ENCODE results near the gene DCHS1. TPM values are rescaled to one million over a fixed set of nuclear protein-coding genes. Genes with fewer than 3 reads are reported as not detected.

The DCHS1 gene
- total and polyA plus RNA-seq, 2 of the 13 experiments (the other 11 are each of a cell fraction or from before 2014, with no cell fraction given): under 0.01 to 0.03 TPM

DNA sequence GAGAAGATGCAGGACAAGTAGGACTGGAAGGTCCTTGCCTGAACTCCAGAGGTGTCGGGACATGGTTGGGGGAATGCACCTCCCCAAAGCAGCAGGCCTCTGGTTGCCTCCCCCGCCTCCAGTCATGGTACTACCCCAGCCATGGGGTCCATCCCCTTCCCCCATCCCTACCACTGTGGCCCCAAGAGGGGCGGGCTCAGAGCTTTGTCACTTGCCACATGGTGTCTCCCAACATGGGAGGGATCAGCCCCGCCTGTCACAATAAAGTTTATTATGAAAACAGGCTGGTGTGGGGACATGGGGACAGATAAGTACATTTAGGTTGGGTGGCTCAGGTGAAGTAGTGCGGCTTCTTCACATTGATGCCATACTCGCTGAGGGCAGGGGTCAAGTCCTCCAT, 45.0 kb downstream of the DCHS1 start:
- H3K4me1 ChIP-seq (ENCODE audit: insufficient read depth, low read length): peaks cover 52% of the 10 kb centered on the region
- H3K9me3 ChIP-seq (ENCODE audit: low read length): no peaks in the 10 kb centered on the region
- CTCF ChIA-PET (ENCODE audit: low intra/inter-chr PET ratio, low total read pairs): no interaction called here
- H3K36me3 ChIP-seq (replicated peaks in 1 of 2; ENCODE audit: control insufficient read depth in 1 of 2, insufficient read depth in 2 of 2, low read length in 2 of 2): peaks cover 21 to 47% of the 10 kb centered on the region in 2 experiments
- no peaks in the 10 kb centered on the region for H3K27me3 ChIP-seq (ENCODE audit: control insufficient read depth in 1 of 2, insufficient read depth in 2 of 2, low read length in 2 of 2)
- H3K27ac ChIP-seq (ENCODE audit: extremely low read length, insufficient read depth, low read length): no peak overlapping the region
- DNase-seq (ENCODE audit: low spot score) (no peak), FAIRE-seq (no peak), ATAC-seq (no peak)
- intact Hi-C loops (cut with micrococcal nuclease; ENCODE audit: unreplicated experiment) (loop anchor here (5.0 kb wide), 1 partner anchor 128 kb away; the partner anchor contains the start of genes ARFIP2 and TIMM10B), in situ Hi-C loops (cut with HindIII; ENCODE audit: extremely low pct_ligation_motif_present, low pct_unique_long_range_greater_than_20kb) (no loop called here)
- peaks cover 22% of the 10 kb centered on the region for H3K79me2 ChIP-seq (ENCODE audit: insufficient read depth, low read length)
- H4K20me1 ChIP-seq (ENCODE audit: insufficient read depth, low read length): no peaks in the 10 kb centered on the region
- H3K4me3 ChIP-seq (replicated peaks in 1 of 3; ENCODE audit: insufficient read depth in 1 of 3, low read depth in 2 of 3, low read length in 3 of 3): no peak overlapping the region
- no peak overlapping the region for H2AFZ ChIP-seq (ENCODE audit: low read length)
- H3K4me2 ChIP-seq (ENCODE audit: low read depth, low read length): peak overlapping the region; percentile 96
- POLR2A ChIA-PET: interaction anchor here (2.1 kb wide), 1 partner anchor 8 kb away, joined by 6 read pairs; the partner anchor contains the start of gene TPP1
- 91% methylated on average over 3 of the region's 6 CpGs for WGBS (ENCODE audit: low lambda C conversion rate)
- BruUV-seq (replicated peaks): TSS peak; percentile 44
- H3K9ac ChIP-seq (ENCODE audit: insufficient read depth, low read depth, low read length): no peak overlapping the region
- no peak for TF ChIP-seq DMTF1 (CRISPR knock-in tag; IDR thresholded peaks at IDR 0.05)
- no peak for TF ChIP-seq ZBTB3 (CRISPR knock-in tag; IDR thresholded peaks at IDR 0.05; ENCODE audit: borderline replicate concordance, low read depth)
- TF ChIP-seq ATF7-NPFF (CRISPR knock-in tag; IDR thresholded peaks at IDR 0.05; ENCODE audit: low read depth): no peak
- no peak for TF ChIP-seq TRAFD1 (CRISPR knock-in tag; IDR thresholded peaks at IDR 0.05; ENCODE audit: borderline replicate concordance)
- no peak for TF ChIP-seq ZNF205 (CRISPR knock-in tag; IDR thresholded peaks at IDR 0.05)
- TF ChIP-seq PAF1 (CRISPR knock-in tag; IDR thresholded peaks at IDR 0.05): no peak
- TF ChIP-seq, protein P1, sequence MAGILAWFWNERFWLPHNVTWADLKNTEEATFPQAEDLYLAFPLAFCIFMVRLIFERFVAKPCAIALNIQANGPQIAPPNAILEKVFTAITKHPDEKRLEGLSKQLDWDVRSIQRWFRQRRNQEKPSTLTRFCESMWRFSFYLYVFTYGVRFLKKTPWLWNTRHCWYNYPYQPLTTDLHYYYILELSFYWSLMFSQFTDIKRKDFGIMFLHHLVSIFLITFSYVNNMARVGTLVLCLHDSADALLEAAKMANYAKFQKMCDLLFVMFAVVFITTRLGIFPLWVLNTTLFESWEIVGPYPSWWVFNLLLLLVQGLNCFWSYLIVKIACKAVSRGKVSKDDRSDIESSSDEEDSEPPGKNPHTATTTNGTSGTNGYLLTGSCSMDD (CRISPR knock-in tag; IDR thresholded peaks at IDR 0.05): no peak
- TF ChIP-seq RBM39 (IDR thresholded peaks at IDR 0.05; ENCODE audit: low read depth, low read length, poor library complexity, severe bottlenecking): no peak
- TF ChIP-seq, protein P2, sequence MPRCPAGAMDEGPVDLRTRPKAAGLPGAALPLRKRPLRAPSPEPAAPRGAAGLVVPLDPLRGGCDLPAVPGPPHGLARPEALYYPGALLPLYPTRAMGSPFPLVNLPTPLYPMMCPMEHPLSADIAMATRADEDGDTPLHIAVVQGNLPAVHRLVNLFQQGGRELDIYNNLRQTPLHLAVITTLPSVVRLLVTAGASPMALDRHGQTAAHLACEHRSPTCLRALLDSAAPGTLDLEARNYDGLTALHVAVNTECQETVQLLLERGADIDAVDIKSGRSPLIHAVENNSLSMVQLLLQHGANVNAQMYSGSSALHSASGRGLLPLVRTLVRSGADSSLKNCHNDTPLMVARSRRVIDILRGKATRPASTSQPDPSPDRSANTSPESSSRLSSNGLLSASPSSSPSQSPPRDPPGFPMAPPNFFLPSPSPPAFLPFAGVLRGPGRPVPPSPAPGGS (CRISPR knock-in tag; IDR thresholded peaks at IDR 0.05): no peak
- TF ChIP-seq ZNF274 (CRISPR knock-in tag; IDR thresholded peaks at IDR 0.05): no peak
- no peak for TF ChIP-seq MNT (IDR thresholded peaks at IDR 0.05)
- TF ChIP-seq XRCC5 (optimal IDR thresholded peaks at IDR 0.05; ENCODE audit: low read length): no peak
- TF ChIP-seq ISL2 (CRISPR knock-in tag; IDR thresholded peaks at IDR 0.05): no peak
- no peak for TF ChIP-seq HIVEP1 (CRISPR knock-in tag; IDR thresholded peaks at IDR 0.05)
- TF ChIP-seq, protein P3, sequence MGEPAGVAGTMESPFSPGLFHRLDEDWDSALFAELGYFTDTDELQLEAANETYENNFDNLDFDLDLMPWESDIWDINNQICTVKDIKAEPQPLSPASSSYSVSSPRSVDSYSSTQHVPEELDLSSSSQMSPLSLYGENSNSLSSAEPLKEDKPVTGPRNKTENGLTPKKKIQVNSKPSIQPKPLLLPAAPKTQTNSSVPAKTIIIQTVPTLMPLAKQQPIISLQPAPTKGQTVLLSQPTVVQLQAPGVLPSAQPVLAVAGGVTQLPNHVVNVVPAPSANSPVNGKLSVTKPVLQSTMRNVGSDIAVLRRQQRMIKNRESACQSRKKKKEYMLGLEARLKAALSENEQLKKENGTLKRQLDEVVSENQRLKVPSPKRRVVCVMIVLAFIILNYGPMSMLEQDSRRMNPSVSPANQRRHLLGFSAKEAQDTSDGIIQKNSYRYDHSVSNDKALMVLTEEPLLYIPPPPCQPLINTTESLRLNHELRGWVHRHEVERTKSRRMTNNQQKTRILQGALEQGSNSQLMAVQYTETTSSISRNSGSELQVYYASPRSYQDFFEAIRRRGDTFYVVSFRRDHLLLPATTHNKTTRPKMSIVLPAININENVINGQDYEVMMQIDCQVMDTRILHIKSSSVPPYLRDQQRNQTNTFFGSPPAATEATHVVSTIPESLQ (CRISPR knock-in tag; conservative IDR thresholded peaks at IDR 0.05): no peak
